H4 (cell line): ENCODE measurements around the gene ADAMTS9. TPM values are rescaled to one million over a fixed set of nuclear protein-coding genes. Genes with fewer than 3 reads are reported as not detected.

Source experiments
- DNase-seq: peaks from one replicate; pipeline ENCODE4 v3.0.0-alpha.2; 2015; ENCODE audit warnings: low spot score
- total RNA-seq: library from RNA; depleted of rRNA; stranded (reverse); fragments of >200 nt; shearing (Covaris generic); gene quantifications from 2 replicates; pipeline ENCODE4 v1.2.3, GENCODE V29; 2014

Gene ADAMTS9
- total RNA-seq, 1 experiment from 2014 or later, result 4.4 TPM

GRCh38 chr3:64617610-64618009, 70.2 kb downstream of the ADAMTS9 start:
- no peak for DNase-seq

DNA sequence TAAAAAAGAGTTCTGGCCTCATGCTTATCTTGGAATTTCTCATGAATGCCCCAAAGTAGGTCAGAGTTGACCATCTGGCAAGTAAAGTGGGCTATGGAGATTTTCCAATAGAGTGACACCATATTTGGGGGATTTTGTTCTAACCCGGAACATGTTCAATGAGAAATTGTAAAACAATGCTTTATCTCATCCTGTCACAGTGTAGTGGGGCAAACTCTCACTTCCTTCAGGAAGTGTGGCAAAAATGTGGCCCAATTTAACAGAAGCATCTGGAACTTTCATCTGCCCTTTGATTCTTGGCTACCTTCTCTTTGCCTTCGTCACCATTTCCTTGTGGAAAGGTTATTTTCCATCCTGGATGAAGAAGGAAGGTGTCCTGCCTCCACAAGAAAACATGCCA, 70.8 kb downstream of the ADAMTS9 start:
- DNase-seq, result no peak

GRCh38 chr3:64612916-64613526, 74.8 kb downstream of the ADAMTS9 start:
- no peak for DNase-seq

DNA sequence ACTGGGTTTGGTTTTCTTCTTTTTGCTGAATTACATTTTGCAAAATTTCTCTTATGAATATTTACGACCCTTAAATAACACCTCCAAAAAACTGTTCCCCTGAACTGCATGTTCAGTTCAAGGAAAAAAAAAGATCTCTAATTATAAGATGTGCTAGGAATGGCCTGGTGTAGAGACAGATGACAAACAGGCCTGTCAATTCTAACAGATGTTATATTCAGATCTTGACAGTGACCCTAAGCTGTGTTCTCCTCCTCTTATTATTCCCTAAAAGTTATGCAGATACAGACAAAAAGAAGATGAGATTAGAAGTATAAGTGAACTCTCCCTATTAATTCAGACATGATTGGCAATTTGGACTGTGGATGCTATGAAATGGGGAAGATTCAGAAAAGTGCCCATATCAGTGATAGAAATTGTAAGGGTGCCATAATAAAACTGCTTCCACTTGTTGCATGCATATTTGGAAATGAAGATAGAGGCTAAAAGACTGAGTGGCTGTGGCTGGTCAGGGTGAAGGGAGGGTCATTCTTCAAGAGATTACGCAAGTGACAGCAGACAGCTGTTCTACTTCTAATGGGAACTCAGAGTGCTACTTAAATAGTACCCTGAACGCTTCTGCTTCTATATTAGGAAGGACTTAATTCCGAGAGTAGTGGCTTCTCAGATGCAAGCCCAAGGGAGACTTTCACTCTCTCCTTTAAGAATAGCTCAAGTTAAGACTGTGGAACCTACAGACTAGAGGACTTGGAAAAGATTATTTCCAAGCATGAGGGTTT, 75.5 kb downstream of the ADAMTS9 start:
- DNase-seq, result peak; percentile 3

DNA sequence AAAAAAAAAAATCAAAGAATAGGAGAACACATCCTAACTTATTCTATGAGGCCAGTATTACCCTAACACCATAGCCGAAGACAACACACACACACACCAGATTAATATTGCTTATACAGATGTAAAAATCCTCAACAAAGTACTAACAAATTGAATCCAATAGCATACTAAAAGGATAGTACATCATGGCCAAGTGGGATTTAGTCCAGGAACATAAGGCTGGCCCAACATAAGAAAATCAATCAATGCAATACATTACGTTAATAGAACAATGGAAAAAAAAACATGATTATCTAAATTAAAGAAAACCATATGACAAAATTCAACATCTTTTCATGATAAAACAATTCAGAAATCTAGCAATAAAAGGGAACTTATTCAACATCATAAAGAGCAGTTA, 79.1 kb downstream of the ADAMTS9 start:
- DNase-seq, result no peak

GRCh38 chr3:64607032-64607551, 80.7 kb downstream of the ADAMTS9 start:
- no peak for DNase-seq

- no peak for DNase-seq
Observed at GRCh38 chr3:64604313-64604712, 83.5 kb downstream of the ADAMTS9 start.

- no peak for DNase-seq
Observed at GRCh38 chr3:64601824-64602223, 86.0 kb downstream of the ADAMTS9 start.

GRCh38 chr3:64600246-64600950, 87.4 kb downstream of the ADAMTS9 start:
- no peak for DNase-seq

- no peak for DNase-seq
Observed at GRCh38 chr3:64599651-64600050, 88.1 kb downstream of the ADAMTS9 start.

- no peak for DNase-seq
Observed at GRCh38 chr3:64595253-64595694, 92.5 kb downstream of the ADAMTS9 start.

GRCh38 chr3:64594134-64594533, 93.7 kb downstream of the ADAMTS9 start:
- DNase-seq, result no peak

- DNase-seq, result no peak
Observed at GRCh38 chr3:64593350-64593749, 94.5 kb downstream of the ADAMTS9 start.

- DNase-seq, result no peak
Observed at GRCh38 chr3:64591615-64592014, 96.2 kb downstream of the ADAMTS9 start.

GRCh38 chr3:64588380-64588779, 99.4 kb downstream of the ADAMTS9 start:
- DNase-seq, result no peak

DNA sequence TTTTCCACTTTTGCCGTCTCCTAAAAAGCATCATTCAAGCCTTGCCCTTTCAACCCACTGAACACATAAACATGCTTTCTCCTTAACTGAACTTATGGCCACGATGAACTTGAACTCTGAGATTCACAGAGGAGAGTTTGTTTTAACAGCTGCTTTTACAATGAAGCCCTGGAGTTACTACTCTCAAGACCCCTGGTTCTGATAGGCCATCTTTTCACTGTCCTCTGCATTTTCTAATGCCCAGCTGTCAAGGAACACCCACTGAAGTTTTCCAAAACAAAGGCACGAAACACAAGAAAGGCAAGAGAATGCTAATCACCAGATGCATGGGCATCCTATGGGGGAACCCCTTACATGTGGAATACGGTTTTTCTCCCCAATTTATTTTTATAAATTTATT, 100.8 kb downstream of the ADAMTS9 start:
- DNase-seq, result no peak

DNA sequence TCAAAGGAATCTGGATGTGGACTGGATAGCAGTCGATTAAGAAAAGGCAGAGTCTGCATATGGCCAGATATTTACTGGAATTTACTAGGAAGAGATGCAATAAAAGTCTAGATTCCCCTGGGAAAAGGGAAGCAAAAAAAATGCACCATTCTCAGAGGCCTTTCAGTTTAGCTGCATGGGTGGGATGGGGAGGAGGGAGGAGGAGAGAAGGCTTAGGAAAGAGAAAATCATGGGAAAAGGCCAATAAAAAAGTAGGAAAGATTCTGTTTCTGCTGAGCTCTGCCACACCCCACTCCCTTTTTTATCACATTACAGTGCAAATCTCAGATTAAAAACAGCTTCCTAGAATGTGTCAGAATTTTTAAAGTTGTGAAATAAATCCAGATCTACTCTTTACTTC, 103.6 kb downstream of the ADAMTS9 start:
- DNase-seq, result no peak

- DNase-seq, result no peak
Observed at GRCh38 chr3:64578797-64579196, 109.0 kb downstream of the ADAMTS9 start.

GRCh38 chr3:64578062-64578770, 109.6 kb downstream of the ADAMTS9 start:
- no peak for DNase-seq

DNA sequence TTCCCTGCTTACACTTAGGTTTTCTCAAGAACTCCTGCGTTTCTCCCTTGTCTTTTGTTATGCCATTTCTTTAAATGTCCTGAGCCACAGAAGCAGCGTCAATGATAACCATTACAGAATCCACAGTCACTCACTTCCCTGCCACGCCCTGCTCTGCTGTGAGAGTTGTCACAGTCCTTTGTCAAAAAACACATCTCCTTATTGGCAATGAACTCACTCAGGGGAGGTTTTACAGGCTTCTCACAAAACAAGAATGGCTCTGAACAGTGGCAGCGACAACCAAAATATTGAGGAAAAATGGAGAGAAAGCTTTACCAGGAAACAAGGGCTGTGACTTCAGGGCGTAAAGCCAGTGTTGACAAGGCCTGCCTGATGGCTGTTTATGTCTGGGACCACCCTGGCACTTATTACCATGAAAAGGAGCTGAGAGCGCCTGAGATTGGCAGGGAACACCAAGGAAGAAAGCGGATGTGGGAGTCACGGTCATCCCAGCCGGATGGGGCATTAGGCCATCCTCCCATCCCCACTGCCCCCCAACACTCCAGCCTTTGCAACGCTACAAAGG, 111.5 kb downstream of the ADAMTS9 start:
- DNase-seq, result no peak

GRCh38 chr3:64575211-64575844, 112.5 kb downstream of the ADAMTS9 start:
- DNase-seq, result peak; percentile 3
